LNCaP clone FGC (cell line): Measurements from ENCODE around the gene MLXIPL.

Source experiments
- DNase-seq: peaks from one replicate; pipeline ENCODE4 v3.0.0-alpha.2; 2011; ENCODE audit warnings: low read depth
- H3K4me3 ChIP-seq: 2 replicates; pipeline ENCODE4 v1.5.1; 2011; ENCODE audit warnings: mild to moderate bottlenecking, low read depth, low read length, control low read depth
- TF ChIP-seq, protein P1 (sequence below): IDR thresholded peaks from 2 replicates; pipeline ENCODE4 v1.5.1; 2012; ENCODE audit warnings: mild to moderate bottlenecking; ENCODE audit not compliant: control insufficient read depth, insufficient read depth; ENCODE audit errors: extremely low read depth

The MLXIPL gene, protein sequence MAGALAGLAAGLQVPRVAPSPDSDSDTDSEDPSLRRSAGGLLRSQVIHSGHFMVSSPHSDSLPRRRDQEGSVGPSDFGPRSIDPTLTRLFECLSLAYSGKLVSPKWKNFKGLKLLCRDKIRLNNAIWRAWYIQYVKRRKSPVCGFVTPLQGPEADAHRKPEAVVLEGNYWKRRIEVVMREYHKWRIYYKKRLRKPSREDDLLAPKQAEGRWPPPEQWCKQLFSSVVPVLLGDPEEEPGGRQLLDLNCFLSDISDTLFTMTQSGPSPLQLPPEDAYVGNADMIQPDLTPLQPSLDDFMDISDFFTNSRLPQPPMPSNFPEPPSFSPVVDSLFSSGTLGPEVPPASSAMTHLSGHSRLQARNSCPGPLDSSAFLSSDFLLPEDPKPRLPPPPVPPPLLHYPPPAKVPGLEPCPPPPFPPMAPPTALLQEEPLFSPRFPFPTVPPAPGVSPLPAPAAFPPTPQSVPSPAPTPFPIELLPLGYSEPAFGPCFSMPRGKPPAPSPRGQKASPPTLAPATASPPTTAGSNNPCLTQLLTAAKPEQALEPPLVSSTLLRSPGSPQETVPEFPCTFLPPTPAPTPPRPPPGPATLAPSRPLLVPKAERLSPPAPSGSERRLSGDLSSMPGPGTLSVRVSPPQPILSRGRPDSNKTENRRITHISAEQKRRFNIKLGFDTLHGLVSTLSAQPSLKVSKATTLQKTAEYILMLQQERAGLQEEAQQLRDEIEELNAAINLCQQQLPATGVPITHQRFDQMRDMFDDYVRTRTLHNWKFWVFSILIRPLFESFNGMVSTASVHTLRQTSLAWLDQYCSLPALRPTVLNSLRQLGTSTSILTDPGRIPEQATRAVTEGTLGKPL

GRCh38 chr7:73623798-73624668, at the start of gene MLXIPL:
MLXIPL (minus strand) TSS chr7:73624522; CDS start chr7:73624492, 30 bp downstream.
- peak; percentile 50 for DNase-seq
- TF ChIP-seq, protein P1, sequence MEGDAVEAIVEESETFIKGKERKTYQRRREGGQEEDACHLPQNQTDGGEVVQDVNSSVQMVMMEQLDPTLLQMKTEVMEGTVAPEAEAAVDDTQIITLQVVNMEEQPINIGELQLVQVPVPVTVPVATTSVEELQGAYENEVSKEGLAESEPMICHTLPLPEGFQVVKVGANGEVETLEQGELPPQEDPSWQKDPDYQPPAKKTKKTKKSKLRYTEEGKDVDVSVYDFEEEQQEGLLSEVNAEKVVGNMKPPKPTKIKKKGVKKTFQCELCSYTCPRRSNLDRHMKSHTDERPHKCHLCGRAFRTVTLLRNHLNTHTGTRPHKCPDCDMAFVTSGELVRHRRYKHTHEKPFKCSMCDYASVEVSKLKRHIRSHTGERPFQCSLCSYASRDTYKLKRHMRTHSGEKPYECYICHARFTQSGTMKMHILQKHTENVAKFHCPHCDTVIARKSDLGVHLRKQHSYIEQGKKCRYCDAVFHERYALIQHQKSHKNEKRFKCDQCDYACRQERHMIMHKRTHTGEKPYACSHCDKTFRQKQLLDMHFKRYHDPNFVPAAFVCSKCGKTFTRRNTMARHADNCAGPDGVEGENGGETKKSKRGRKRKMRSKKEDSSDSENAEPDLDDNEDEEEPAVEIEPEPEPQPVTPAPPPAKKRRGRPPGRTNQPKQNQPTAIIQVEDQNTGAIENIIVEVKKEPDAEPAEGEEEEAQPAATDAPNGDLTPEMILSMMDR: no peak
- H3K4me3 ChIP-seq: peak within 1 kb of the TSS; percentile 58

- no peak overlapping the region for H3K4me3 ChIP-seq
- TF ChIP-seq, protein P1: no peak
- no peak for DNase-seq
Measured at GRCh38 chr7:73671857-73672445, 47.6 kb upstream of the MLXIPL start.

DNA sequence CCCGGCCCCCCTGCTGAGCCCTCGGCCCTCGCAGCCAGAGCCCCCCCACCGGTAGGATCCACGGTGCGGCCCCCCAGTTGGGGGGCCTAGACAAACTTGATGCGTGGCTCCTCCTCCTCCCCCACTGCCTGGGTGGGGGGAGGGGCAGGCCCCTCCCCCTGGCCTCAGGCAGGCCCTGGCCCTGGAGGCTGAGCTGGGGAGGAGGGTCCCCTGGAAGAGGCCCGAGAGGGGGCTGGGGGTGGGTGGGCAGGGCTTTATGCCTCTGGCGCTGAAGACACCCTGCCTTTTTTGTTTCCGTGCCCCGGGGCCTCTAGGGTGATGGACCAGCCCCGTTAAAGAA, 47.0 kb upstream of the MLXIPL start:
- TF ChIP-seq, protein P1: no peak
- no peak overlapping the region for H3K4me3 ChIP-seq

GRCh38 chr7:73669858-73670385, 45.6 kb upstream of the MLXIPL start:
- DNase-seq: no peak
- no peak overlapping the region for H3K4me3 ChIP-seq
- TF ChIP-seq, protein P1: no peak

More for the DNA sequence above, 47.0 kb upstream of the MLXIPL start:
- DNase-seq: no peak

DNA sequence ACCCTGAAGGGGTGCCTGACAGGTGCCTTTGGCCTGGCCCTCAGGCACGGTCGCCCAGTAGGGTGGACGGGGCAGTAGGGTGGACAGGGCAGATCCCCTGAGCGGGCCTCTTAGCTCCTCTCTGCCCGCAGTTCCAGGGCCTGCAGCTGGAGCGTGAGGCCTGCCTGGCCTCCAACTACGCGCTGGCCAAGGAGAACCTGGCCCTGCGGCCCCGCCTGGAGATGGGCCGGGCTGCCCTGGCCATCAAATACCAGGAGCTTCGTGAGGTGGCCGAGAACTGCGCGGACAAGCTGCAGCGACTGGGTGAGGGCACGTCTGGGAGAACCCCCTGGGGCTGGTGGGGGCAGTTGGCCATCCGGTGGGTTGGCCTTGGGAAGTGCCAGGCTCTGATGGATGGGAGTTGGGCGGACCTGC, 45.0 kb upstream of the MLXIPL start:
- TF ChIP-seq, protein P1: no peak
- no peak for DNase-seq
- H3K4me3 ChIP-seq: no peak overlapping the region

DNA sequence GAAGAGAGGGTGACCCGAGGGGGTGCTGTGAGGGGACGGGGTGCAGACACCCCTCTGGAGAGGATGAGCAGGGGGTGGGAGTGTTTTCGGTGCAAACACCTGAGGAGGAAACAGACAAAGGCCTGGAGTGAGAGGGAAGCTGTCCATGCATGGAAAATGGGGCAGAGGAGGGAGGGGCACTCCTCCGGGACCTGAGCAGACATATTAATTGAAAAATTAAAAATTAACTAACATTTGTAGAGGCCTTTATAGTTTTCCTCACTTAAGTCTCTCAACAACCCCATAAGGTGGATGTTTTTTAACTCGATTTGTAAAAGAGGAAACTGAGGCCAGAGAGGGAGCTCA, 44.5 kb upstream of the MLXIPL start:
- no peak for DNase-seq
- peak overlapping the region; percentile 59 for H3K4me3 ChIP-seq
- TF ChIP-seq, protein P1: no peak
